HFF-Myc (cell line): ENCODE data around the gene IFITM10.

ENCODE experiments used
- DNase-seq: peaks from one replicate; pipeline ENCODE4 v3.0.0-alpha.2; 2011; ENCODE audit warnings: low read depth; ENCODE audit errors: extremely low read depth
- H3K4me3 ChIP-seq: replicated peaks from 2 replicates; pipeline ENCODE4 v1.5.1; 2011; ENCODE audit warnings: low read depth, mild to moderate bottlenecking, control low read depth, low read length
- TF ChIP-seq, protein P1 (sequence below): IDR thresholded peaks from 2 replicates; pipeline ENCODE4 v1.5.1; 2012; ENCODE audit warnings: mild to moderate bottlenecking, low read depth, low read length, control low read depth; ENCODE audit errors: missing control alignments

IFITM10 gene

DNA sequence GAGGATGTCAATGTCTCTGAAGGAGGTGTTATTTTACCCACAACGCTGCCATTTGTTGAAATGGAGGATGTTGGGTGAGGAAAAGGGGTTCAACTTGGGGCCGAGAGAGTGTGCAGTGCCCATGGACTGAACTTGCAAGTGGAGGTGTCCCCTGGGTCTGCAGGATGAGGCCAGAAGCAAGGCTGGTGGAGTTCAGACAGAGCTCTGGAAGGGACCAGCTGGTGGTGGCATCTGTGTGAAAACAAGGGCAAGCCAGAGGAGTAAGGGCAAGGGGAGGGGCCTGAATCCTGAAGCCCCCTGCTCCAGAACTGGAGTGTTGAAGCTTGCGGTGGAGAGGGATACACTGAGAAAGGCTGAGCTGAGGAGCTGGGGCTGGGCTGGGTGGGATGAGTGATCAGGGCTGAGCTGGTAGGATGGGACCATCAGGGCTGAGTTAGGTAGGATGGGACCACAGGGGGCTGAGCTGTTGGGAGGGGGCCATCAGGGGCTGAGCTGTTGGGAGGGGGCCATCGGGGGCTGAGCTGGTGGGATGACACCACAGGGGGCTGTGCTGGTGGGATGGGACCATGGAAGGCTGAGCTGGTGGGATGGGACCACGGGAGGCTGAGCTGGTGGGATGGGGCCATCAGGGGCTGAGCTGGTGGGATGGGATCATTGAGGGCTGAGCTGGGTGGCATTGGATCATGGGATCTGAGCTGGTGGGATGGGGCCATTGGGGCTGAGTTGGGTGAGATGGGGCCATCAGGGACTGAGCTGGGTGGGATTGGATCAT is 26.7 kb upstream of the IFITM10 start:
- H3K4me3 ChIP-seq: no peak overlapping the region
- TF ChIP-seq, protein P1, sequence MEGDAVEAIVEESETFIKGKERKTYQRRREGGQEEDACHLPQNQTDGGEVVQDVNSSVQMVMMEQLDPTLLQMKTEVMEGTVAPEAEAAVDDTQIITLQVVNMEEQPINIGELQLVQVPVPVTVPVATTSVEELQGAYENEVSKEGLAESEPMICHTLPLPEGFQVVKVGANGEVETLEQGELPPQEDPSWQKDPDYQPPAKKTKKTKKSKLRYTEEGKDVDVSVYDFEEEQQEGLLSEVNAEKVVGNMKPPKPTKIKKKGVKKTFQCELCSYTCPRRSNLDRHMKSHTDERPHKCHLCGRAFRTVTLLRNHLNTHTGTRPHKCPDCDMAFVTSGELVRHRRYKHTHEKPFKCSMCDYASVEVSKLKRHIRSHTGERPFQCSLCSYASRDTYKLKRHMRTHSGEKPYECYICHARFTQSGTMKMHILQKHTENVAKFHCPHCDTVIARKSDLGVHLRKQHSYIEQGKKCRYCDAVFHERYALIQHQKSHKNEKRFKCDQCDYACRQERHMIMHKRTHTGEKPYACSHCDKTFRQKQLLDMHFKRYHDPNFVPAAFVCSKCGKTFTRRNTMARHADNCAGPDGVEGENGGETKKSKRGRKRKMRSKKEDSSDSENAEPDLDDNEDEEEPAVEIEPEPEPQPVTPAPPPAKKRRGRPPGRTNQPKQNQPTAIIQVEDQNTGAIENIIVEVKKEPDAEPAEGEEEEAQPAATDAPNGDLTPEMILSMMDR: no peak
- no peak for DNase-seq

DNA sequence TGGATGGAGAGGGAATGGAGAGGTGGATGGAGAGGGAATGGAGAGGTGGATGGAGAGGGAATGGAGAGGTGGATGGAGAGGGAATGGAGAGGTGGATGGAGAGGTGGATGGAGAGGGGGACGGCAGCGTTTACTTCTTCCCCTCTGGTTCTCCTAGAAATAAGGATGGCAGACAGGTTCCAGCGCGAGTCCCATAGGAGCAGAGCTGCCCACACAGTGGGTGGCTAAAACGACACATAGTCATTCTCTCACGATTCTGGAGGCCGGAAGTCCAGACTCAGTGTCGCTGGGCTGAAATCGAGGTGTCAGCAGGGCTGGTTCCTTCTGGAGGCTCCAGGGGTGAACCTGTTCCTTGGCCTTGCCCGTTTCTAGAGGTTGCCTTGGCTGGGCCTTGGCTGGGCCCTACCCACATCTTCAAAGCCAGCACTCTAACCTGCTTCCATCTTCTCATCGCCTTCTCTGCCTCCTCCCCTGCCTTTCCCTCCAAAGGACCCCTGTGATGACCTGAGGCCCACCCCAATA is 26.0 kb upstream of the IFITM10 start:
- TF ChIP-seq, protein P1: no peak
- no peak overlapping the region for H3K4me3 ChIP-seq
- no peak for DNase-seq

DNA sequence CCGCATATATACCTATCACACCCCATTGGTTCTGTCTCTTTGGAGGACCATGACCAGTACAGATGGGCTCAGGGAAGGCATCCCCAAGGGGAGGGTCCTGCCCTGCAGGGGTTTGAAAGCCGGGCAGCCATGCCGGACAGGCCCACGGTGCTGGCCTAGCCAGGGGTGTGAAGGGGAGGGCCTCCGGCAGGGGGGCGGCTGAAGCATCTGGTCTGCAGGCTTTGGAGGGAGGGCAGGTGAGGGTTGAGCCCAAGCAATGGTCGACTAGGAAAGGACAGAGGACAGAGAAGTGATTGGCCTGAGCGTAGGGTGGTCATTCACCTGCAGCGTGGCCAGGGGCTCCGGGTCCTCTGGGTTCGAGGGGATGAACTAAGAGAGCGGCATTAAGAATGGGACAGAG is 24.5 kb upstream of the IFITM10 start:
- no peak overlapping the region for H3K4me3 ChIP-seq
- no peak for DNase-seq
- TF ChIP-seq, protein P1: no peak

DNA sequence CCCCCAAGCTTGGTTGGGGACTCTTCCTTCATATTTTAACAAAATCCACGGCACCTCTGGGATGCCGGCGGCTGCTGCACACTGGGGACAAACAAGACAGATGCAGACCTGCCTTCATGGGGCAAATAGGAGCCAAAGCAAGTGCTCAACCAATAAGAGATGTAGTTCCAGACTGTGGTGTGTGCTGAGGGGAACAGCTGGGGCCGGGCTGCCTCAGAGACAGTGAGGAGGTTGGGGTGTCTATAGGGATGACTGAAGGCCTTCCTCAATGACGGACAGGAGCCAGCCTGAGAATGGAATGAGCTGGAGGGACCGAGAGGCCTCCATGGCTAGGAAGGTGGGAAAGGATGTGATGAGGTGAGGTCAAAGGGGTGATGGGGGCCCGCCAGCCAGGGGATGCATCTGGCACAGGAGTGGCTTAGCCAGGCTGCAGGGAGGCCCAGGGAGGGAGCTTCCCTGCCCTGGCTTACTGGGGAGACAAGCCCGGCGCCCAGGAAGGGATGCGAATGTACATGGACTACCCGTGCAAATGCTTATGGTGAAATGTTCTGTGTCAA is 23.7 kb upstream of the IFITM10 start:
- DNase-seq: no peak
- no peak overlapping the region for H3K4me3 ChIP-seq
- TF ChIP-seq, protein P1: no peak

DNA sequence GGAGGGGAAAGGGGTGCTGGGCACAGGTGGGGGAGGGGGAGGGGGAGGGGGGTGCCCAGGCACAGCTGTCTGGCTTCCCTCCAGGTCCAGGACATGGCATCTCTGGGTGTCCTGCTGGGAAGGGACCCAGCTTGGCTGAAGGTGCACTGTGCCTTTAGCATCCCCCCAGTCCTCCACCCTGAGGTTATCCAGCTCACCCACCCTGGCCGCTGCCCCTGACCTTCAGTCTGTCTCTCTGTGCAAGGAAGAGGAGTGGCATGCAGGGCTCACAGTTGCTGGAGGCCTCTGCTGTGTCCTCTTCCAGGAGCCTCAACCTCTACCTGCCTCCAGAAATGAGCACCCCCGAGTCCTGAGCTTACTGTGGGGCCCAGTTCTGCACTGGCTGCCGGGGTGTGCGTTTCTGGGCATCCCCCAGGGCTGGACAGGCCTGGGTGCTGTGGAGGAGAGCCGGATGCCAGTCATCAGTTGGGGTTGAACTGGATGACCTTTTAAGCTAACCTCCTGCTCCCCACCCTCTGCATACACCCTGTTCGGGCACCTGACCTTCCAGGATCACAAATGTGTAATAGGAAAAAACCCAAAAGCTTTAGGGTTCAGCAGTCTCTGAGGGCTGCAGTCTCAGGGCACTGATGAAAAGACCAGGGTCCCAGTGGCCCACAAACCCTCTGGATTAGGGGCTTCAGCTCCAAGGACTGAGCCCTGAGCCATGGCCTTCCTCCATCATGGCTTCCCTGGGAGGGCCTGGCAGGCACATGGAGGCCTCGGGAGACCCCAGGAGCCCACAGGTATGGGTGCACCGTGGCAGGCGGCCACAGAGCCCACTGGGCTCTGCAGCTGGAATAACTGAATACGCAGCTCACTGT is 23.0 kb upstream of the IFITM10 start:
- TF ChIP-seq, protein P1: no peak
- DNase-seq: no peak
- H3K4me3 ChIP-seq: no peak overlapping the region

DNA sequence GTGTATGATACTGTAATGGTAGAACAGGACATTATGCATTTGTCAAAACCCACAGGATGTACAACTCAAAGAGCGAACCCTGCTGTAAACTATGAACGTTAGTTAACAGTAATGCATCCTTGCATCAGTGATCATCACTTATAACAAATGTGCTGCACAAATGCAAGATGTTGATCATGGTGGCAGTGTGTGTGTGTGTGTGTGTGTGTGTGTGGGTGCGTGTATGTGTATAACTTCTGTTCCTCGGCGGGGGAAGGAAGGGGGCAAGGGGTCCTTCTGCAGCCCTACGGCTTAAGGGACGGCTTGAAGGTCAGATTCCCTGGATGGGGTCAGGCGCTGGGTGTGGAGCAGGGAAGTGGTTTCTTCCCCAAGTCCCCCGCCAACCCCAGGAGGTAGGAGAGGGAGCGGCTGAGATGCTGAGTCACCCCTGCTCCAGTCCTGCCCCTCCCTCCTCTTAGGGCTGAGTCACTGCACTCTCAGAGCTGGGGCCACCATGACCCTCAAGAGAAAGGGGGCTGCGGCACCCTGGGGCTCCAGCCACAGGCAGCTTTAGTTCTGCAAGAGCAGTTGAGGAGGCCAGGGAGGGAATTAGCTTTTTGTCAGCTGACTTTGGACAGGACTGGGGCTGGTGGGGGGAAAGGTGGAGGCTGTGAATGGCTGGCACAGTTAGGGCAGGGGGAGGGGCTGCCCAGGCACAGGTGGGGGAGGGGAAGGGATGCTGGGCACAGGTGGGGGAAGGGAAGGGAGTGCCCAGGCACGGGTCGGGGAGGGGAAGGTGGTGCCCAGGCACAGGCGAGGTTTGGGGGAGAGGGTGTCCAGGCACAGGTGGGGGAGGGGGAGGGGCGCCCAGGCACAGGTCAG is 22.1 kb upstream of the IFITM10 start:
- peak; percentile 81 for DNase-seq

More for the DNA sequence above, 22.1 kb upstream of the IFITM10 start:
- TF ChIP-seq, protein P1: no peak
- no peak overlapping the region for H3K4me3 ChIP-seq
